HepG2 (cell line): ENCODE measurements around the gene CABLES1.

Experiments used
- POLR2AphosphoS5 ChIP-seq: IDR thresholded peaks from 2 replicates; pipeline ENCODE4 v1.6.1; 2012; ENCODE audit warnings: low read depth, low read length
- SETDB1 ChIP-seq: sonication (generic); formaldehyde crosslinking; IDR thresholded peaks from 2 replicates; pipeline ENCODE4 v1.5.1; 2020; ENCODE audit warnings: missing genetic modification reagents, mild to moderate bottlenecking, borderline replicate concordance
- ZNF619 ChIP-seq: sonication (generic); formaldehyde crosslinking; IDR thresholded peaks from 2 replicates; pipeline ENCODE4 v1.4.0; 2020; ENCODE audit warnings: mild to moderate bottlenecking, missing genetic modification reagents
- TF ChIP-seq, protein P1 (sequence below): sonication (generic); formaldehyde crosslinking; IDR thresholded peaks from 2 replicates; pipeline ENCODE4 v1.5.0; 2020; ENCODE audit warnings: mild to moderate bottlenecking, missing genetic modification reagents, moderate library complexity
- TF ChIP-seq, protein P2 (sequence below): sonication (generic); formaldehyde crosslinking; IDR thresholded peaks from 2 replicates; pipeline ENCODE4 v1.9.0; 2022; ENCODE audit warnings: missing genetic modification reagents, mild to moderate bottlenecking, borderline replicate concordance

- TF ChIP-seq, protein P1, sequence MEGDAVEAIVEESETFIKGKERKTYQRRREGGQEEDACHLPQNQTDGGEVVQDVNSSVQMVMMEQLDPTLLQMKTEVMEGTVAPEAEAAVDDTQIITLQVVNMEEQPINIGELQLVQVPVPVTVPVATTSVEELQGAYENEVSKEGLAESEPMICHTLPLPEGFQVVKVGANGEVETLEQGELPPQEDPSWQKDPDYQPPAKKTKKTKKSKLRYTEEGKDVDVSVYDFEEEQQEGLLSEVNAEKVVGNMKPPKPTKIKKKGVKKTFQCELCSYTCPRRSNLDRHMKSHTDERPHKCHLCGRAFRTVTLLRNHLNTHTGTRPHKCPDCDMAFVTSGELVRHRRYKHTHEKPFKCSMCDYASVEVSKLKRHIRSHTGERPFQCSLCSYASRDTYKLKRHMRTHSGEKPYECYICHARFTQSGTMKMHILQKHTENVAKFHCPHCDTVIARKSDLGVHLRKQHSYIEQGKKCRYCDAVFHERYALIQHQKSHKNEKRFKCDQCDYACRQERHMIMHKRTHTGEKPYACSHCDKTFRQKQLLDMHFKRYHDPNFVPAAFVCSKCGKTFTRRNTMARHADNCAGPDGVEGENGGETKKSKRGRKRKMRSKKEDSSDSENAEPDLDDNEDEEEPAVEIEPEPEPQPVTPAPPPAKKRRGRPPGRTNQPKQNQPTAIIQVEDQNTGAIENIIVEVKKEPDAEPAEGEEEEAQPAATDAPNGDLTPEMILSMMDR (CRISPR knock-in tag) = no peak
- TF ChIP-seq, protein P2, sequence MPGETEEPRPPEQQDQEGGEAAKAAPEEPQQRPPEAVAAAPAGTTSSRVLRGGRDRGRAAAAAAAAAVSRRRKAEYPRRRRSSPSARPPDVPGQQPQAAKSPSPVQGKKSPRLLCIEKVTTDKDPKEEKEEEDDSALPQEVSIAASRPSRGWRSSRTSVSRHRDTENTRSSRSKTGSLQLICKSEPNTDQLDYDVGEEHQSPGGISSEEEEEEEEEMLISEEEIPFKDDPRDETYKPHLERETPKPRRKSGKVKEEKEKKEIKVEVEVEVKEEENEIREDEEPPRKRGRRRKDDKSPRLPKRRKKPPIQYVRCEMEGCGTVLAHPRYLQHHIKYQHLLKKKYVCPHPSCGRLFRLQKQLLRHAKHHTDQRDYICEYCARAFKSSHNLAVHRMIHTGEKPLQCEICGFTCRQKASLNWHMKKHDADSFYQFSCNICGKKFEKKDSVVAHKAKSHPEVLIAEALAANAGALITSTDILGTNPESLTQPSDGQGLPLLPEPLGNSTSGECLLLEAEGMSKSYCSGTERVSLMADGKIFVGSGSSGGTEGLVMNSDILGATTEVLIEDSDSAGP = no peak
- no peak for TF ChIP-seq POLR2AphosphoS5
- no peak for TF ChIP-seq SETDB1
- no peak for TF ChIP-seq ZNF619 (CRISPR knock-in tag)
Observed at GRCh38 chr18:23248826-23249225, 113.5 kb downstream of the CABLES1 start.
